Measurements from ENCODE around the gene PPA1. TPM values are rescaled to one million over a fixed set of nuclear protein-coding genes. Genes with fewer than 3 reads are reported as not detected.

Gene PPA1
- total RNA-seq, 5 donors from 2014 or later (not counting 1 experiment from before 2014, with no cell fraction given), result 56.7 to 78.4 (median 64.4) TPM

DNA sequence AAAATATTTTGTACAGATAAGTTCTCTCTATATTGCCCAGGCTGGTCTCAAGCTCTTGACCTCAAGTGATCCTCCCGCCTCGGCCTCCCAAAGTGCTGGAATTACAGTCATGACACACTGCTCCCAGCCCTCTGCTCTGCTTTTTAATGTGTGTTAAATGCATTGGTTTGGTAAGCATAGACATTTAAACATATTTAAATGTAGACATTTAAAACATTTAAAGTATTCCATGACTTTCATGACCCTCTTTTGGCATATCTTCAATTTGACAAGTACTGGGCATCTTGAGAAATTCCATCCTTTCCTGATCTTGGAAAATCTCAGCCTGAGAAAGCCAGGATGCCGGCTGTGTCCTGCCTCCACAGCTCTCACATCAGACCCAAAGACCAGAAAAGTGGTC lies 57.7 kb downstream of the PPA1 start:
- no peak for ATAC-seq (replicated peaks in 1 of 4)
- CTCF ChIA-PET, result interaction anchor here in 1 of 2 donors (0.7 to 1.7 kb wide), 2 partner anchors 29 to 50 kb away, joined by 3 to 9 read pairs; partner anchors contain the start of gene TYSND1

GRCh38 chr10:70174058-70174741 lies 59.0 kb downstream of the PPA1 start:
- Histone ChIP-seq H3K36me3 (ENCODE audit: control insufficient read depth in 2 of 2, extremely low read depth in 1 of 2, insufficient read depth in 1 of 2, low read length in 1 of 2) (no peaks in the 10 kb centered on the region), H3K27ac (ENCODE audit: low read length) (peak overlapping the region; percentile 56), H3K27me3 (replicated peaks in 1 of 2; ENCODE audit: control insufficient read depth in 2 of 2, extremely low read depth in 1 of 2, insufficient read depth in 2 of 2, low read length in 1 of 2) (peaks cover 0 to 4% of the 10 kb centered on the region in 2 experiments), H3K9me3 (no peaks in the 10 kb centered on the region), H3K4me1 (ENCODE audit: control insufficient read depth in 1 of 2, extremely low read depth in 1 of 2, insufficient read depth in 2 of 2, low read length in 2 of 2) (peaks cover 3 to 30% of the 10 kb centered on the region in 2 experiments), H3K4me3 (ENCODE audit: control insufficient read depth in 1 of 2, extremely low read depth in 1 of 2, low read length in 1 of 2) (no peak overlapping the region)
- Mint-ChIP-seq H3K4me3 (peak overlapping the region in 2 of 3 donors; percentile 19 to 29), H3K36me3 (no peaks in the 10 kb centered on the region), H3K4me1 (peaks cover 23 to 32% (median 30%) of the 10 kb centered on the region in 3 donors), H3K27ac (peak overlapping the region; percentile 89 to 92), H3K9me3 (no peaks in the 10 kb centered on the region), H3K27me3 (peaks cover 0 to 5% of the 10 kb centered on the region in 2 donors)
- WGBS (ENCODE audit: insufficient coverage), result 0% methylated on average over 2 of the region's 4 CpGs
- ATAC-seq (replicated peaks in 1 of 4) (peak in 2 of 4 experiments; percentile 7 to 27), DNase-seq (peak in 30 of 35 experiments; percentile 5 to 70 (median 24))
- POLR2A ChIA-PET, result interaction anchor here in 1 of 2 donors (1.5 kb wide), 1 partner anchor 11 kb away, joined by 3 read pairs; no protein-coding TSS in a partner anchor
- CTCF ChIA-PET, result interaction anchor here in 1 of 2 donors (1.7 kb wide), 1 partner anchor 28 kb away, joined by 9 read pairs; the partner anchor contains the start of gene TYSND1

More for the DNA sequence above, 57.7 kb downstream of the PPA1 start:
- no peak overlapping the region for H3K4me3 ChIP-seq (ENCODE audit: control insufficient read depth in 1 of 2, extremely low read depth in 1 of 2, low read length in 1 of 2)
- H3K27ac ChIP-seq (ENCODE audit: low read length), result no peak overlapping the region
- no peaks in the 10 kb centered on the region for H3K36me3 ChIP-seq (ENCODE audit: control insufficient read depth in 2 of 2, extremely low read depth in 1 of 2, insufficient read depth in 1 of 2, low read length in 1 of 2)
- Mint-ChIP-seq H3K9me3 (peaks cover 0 to 3% (median 0%) of the 10 kb centered on the region in 3 donors), H3K27ac (peak overlapping the region; percentile 89 to 92), H3K4me3 (no peak overlapping the region), H3K27me3 (peaks cover 0 to 9% of the 10 kb centered on the region in 2 donors), H3K4me1 (peaks cover 20 to 28% (median 26%) of the 10 kb centered on the region in 3 donors), H3K36me3 (no peaks in the 10 kb centered on the region)
- POLR2A ChIA-PET, result interaction anchor here in 1 of 2 donors (1.5 kb wide), 1 partner anchor 12 kb away, joined by 3 read pairs; no protein-coding TSS in a partner anchor
- H3K9me3 ChIP-seq, result no peaks in the 10 kb centered on the region
- DNase-seq, result no peak
- 88% methylated on average over 1 of the region's 3 CpGs for WGBS (ENCODE audit: insufficient coverage)
- peaks cover 0 to 26% of the 10 kb centered on the region in 2 experiments for H3K4me1 ChIP-seq (ENCODE audit: control insufficient read depth in 1 of 2, extremely low read depth in 1 of 2, insufficient read depth in 2 of 2, low read length in 2 of 2)
- peaks cover 0 to 8% of the 10 kb centered on the region in 2 experiments for H3K27me3 ChIP-seq (replicated peaks in 1 of 2; ENCODE audit: control insufficient read depth in 2 of 2, extremely low read depth in 1 of 2, insufficient read depth in 2 of 2, low read length in 1 of 2)

- ChIA-PET CTCF (interaction anchor here in 1 of 2 donors (1.0 to 5.3 kb wide), 5 partner anchors 9 to 54 kb away, joined by 5 to 104 read pairs (median 5); partner anchors contain the start of gene TYSND1), POLR2A (interaction anchor here (0.8 to 2.5 kb wide), 4 partner anchors 24 to 966 kb away, joined by 3 to 27 read pairs (median 14); partner anchors contain the start of gene TYSND1 (in 1 of the 2))
- H3K4me1 ChIP-seq (ENCODE audit: control insufficient read depth in 1 of 2, extremely low read depth in 1 of 2, insufficient read depth in 2 of 2, low read length in 2 of 2), result peaks cover 34 to 59% of the 10 kb centered on the region in 2 experiments
- ATAC-seq (replicated peaks in 1 of 4) (peak; percentile 21 to 28 (median 24)), DNase-seq (peak in 7 of 35 experiments; percentile 6 to 32 (median 17))
- Mint-ChIP-seq H3K27me3 (no peaks in the 10 kb centered on the region), H3K4me1 (peaks cover 58 to 65% (median 64%) of the 10 kb centered on the region in 3 donors), H3K36me3 (peaks cover 8% of the 10 kb centered on the region), H3K27ac (peak overlapping the region; percentile 77 to 87), H3K9me3 (no peaks in the 10 kb centered on the region), H3K4me3 (peak overlapping the region; percentile 89 to 93 (median 92))
- WGBS (ENCODE audit: insufficient coverage), result under 1% methylated on average over 32 of the region's 40 CpGs
- no peaks in the 10 kb centered on the region for H3K27me3 ChIP-seq (replicated peaks in 1 of 2; ENCODE audit: control insufficient read depth in 2 of 2, extremely low read depth in 1 of 2, insufficient read depth in 2 of 2, low read length in 1 of 2)
- H3K4me3 ChIP-seq (ENCODE audit: control insufficient read depth in 1 of 2, extremely low read depth in 1 of 2, low read length in 1 of 2), result peak overlapping the region; percentile 77 to 96
- no peaks in the 10 kb centered on the region for H3K9me3 ChIP-seq
- peaks cover 0 to 22% of the 10 kb centered on the region in 2 donors for H3K36me3 ChIP-seq (ENCODE audit: control insufficient read depth in 2 of 2, extremely low read depth in 1 of 2, insufficient read depth in 1 of 2, low read length in 1 of 2)
- H3K27ac ChIP-seq (ENCODE audit: low read length), result peak overlapping the region; percentile 75
These were observed 63.4 kb downstream of the PPA1 start for GRCh38 chr10:70169649-70170364.

- DNase-seq, result peak in 2 of 35 experiments; percentile 2 to 50
- ChIA-PET CTCF (interaction anchor here in 1 of 2 donors (0.6 to 5.3 kb wide), 6 partner anchors 19 to 841 kb away, joined by 3 to 104 read pairs (median 5); partner anchors contain the start of gene TYSND1), POLR2A (interaction anchor here (0.6 to 2.5 kb wide), 5 partner anchors 18 to 674 kb away, joined by 3 to 27 read pairs (median 4); partner anchors contain the start of gene TYSND1 (in 1 of the 2))
- peaks cover 0 to 22% of the 10 kb centered on the region in 2 donors for H3K36me3 ChIP-seq (ENCODE audit: control insufficient read depth in 2 of 2, extremely low read depth in 1 of 2, insufficient read depth in 1 of 2, low read length in 1 of 2)
- H3K4me3 ChIP-seq (ENCODE audit: control insufficient read depth in 1 of 2, extremely low read depth in 1 of 2, low read length in 1 of 2), result peak overlapping the region; percentile 77 to 96
- peak overlapping the region; percentile 75 for H3K27ac ChIP-seq (ENCODE audit: low read length)
- H3K4me1 ChIP-seq (ENCODE audit: control insufficient read depth in 1 of 2, extremely low read depth in 1 of 2, insufficient read depth in 2 of 2, low read length in 2 of 2), result peaks cover 42 to 53% of the 10 kb centered on the region in 2 experiments
- WGBS (ENCODE audit: insufficient coverage), result no CpG with 5 or more reads among the region's 2 CpGs
- Mint-ChIP-seq H3K9me3 (no peaks in the 10 kb centered on the region), H3K27me3 (no peaks in the 10 kb centered on the region), H3K4me1 (peaks cover 57 to 63% (median 62%) of the 10 kb centered on the region in 3 donors), H3K36me3 (peaks cover 11% of the 10 kb centered on the region), H3K27ac (peak overlapping the region; percentile 77 to 87), H3K4me3 (peak overlapping the region; percentile 89 to 93 (median 92))
- peak in 2 of 4 experiments; percentile 21 to 31 for ATAC-seq (replicated peaks in 1 of 4)
- H3K9me3 ChIP-seq, result no peaks in the 10 kb centered on the region
- no peaks in the 10 kb centered on the region for H3K27me3 ChIP-seq (replicated peaks in 1 of 2; ENCODE audit: control insufficient read depth in 2 of 2, extremely low read depth in 1 of 2, insufficient read depth in 2 of 2, low read length in 1 of 2)
These were observed 64.2 kb downstream of the PPA1 start for GRCh38 chr10:70169011-70169410.

DNA sequence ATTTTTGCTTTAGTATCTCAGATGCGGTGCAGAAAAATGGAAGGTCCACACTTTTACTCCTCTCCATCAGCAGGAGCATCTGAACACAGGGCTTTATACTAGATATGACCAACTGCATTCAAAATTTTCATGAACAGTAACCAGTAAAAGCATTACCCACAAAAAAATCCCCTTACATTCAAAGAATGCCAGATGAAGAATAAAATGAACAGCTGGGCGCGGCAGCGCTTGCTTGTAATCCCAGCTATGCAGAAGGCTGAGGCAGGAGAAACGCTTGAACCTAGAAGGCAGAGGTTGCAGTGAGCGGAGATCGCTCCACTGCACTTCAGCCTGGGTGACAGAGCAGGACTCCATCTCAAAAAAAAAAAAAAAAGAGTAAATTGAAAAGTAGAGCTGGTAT lies 66.0 kb downstream of the PPA1 start:
- peaks cover 20% of the 10 kb centered on the region for H3K36me3 Mint-ChIP-seq
- POLR2A ChIA-PET, result interaction anchor here in 1 of 2 donors (0.6 to 1.0 kb wide), 2 partner anchors 20 to 23 kb away, joined by 3 to 4 read pairs; no protein-coding TSS in a partner anchor
- H3K27ac ChIP-seq (ENCODE audit: low read length), result no peak overlapping the region
- H3K4me3 Mint-ChIP-seq, result peak overlapping the region; percentile 4 to 92 (median 31)
- H3K27ac Mint-ChIP-seq, result peak overlapping the region; percentile 37 to 73
- CTCF ChIA-PET, result interaction anchor here (0.6 to 5.3 kb wide), 4 partner anchors 11 to 927 kb away, joined by 4 to 104 read pairs (median 6); partner anchors contain the start of gene TYSND1 (in 1 of the 2)
- no peaks in the 10 kb centered on the region for H3K9me3 Mint-ChIP-seq
- peaks cover 53 to 58% of the 10 kb centered on the region in 2 experiments for H3K4me1 ChIP-seq (ENCODE audit: control insufficient read depth in 1 of 2, extremely low read depth in 1 of 2, insufficient read depth in 2 of 2, low read length in 2 of 2)
- H3K4me1 Mint-ChIP-seq, result peaks cover 67 to 76% (median 73%) of the 10 kb centered on the region in 3 donors
- H3K27me3 ChIP-seq (replicated peaks in 1 of 2; ENCODE audit: control insufficient read depth in 2 of 2, extremely low read depth in 1 of 2, insufficient read depth in 2 of 2, low read length in 1 of 2), result no peaks in the 10 kb centered on the region
- ATAC-seq (replicated peaks in 1 of 4) (no peak), DNase-seq (no peak)
- 74% methylated on average over 4 of the region's 7 CpGs for WGBS (ENCODE audit: insufficient coverage)
- no peaks in the 10 kb centered on the region for H3K9me3 ChIP-seq
- no peak overlapping the region for H3K4me3 ChIP-seq (ENCODE audit: control insufficient read depth in 1 of 2, extremely low read depth in 1 of 2, low read length in 1 of 2)
- H3K27me3 Mint-ChIP-seq, result no peaks in the 10 kb centered on the region
- peaks cover 0 to 22% of the 10 kb centered on the region in 2 donors for H3K36me3 ChIP-seq (ENCODE audit: control insufficient read depth in 2 of 2, extremely low read depth in 1 of 2, insufficient read depth in 1 of 2, low read length in 1 of 2)

All from T-cell (primary cell).